Central memory CD8-positive, alpha-beta T cell (primary cell): Measurements from ENCODE around the gene EEFSEC.

Experiments used
- ATAC-seq: fragments of 150-1000 bp; cut with Tn5 transposase; replicated peaks from 2 replicates; pipeline ENCODE4 v1.10.0; 2022; ENCODE audit warnings: mild to moderate bottlenecking, moderate FRiP score, moderate number of reproducible peaks; ENCODE audit not compliant: poor library complexity, severe bottlenecking; ENCODE audit errors: extremely low read depth
- DNase-seq, 2 donors: peaks; one replicate each; pipeline ENCODE4 v3.0.0; 2021; ENCODE audit warnings: low spot score in 2 of 2
- H3K27ac Mint-ChIP-seq: one replicate; pipeline ENCODE4 v1.8.0; 2022; ENCODE audit warnings: low read depth, mild to moderate bottlenecking, moderate library complexity, mixed read lengths
- H3K27me3 Mint-ChIP-seq: one replicate; pipeline ENCODE4 v1.8.0; 2022; ENCODE audit warnings: mixed read lengths
- H3K36me3 Mint-ChIP-seq: one replicate; pipeline ENCODE4 v1.8.0; 2022; ENCODE audit warnings: mild to moderate bottlenecking, moderate library complexity, mixed read lengths; ENCODE audit not compliant: insufficient read depth
- H3K4me1 Mint-ChIP-seq: one replicate; pipeline ENCODE4 v1.8.0; 2022; ENCODE audit warnings: mixed read lengths
- H3K4me3 Mint-ChIP-seq: one replicate; pipeline ENCODE4 v1.8.0; 2022; ENCODE audit warnings: mild to moderate bottlenecking, moderate library complexity, mixed read lengths
- H3K9me3 Mint-ChIP-seq: one replicate; pipeline ENCODE4 v1.8.0; 2022; ENCODE audit warnings: mixed read lengths

The EEFSEC gene

DNA sequence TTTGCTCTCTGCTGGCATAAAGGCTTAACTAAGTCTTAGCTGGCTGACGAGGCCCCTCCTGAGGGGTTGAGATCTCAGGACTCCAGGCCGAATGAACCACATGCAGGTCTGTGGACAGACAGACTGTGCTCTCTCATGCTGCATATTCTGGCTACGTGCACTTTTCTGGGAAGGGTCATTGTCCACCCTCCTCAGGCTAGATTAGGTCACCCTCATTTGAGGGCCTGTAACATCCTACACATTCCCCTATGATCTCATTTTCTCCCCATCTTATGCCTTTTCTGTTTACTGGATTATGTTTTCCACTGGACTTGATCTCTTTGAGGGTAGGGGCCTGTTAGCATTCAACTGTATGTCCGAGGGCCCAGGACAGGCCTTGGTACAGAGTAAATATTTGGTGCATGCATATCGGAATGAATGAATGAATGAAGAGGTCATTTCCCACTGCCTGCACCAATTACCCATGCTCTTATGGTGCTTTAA is 13.7 kb downstream of the EEFSEC start:
- Mint-ChIP-seq H3K4me3 (no peak overlapping the region), H3K4me1 (peaks cover 59% of the 10 kb centered on the region), H3K36me3 (peaks cover 8% of the 10 kb centered on the region), H3K27ac (no peak overlapping the region), H3K9me3 (no peaks in the 10 kb centered on the region), H3K27me3 (no peaks in the 10 kb centered on the region)
- DNase-seq: no peak
- no peak for ATAC-seq

GRCh38 chr3:128167646-128167972 is 14.3 kb downstream of the EEFSEC start:
- ATAC-seq: no peak
- no peak overlapping the region for H3K27ac Mint-ChIP-seq

DNA sequence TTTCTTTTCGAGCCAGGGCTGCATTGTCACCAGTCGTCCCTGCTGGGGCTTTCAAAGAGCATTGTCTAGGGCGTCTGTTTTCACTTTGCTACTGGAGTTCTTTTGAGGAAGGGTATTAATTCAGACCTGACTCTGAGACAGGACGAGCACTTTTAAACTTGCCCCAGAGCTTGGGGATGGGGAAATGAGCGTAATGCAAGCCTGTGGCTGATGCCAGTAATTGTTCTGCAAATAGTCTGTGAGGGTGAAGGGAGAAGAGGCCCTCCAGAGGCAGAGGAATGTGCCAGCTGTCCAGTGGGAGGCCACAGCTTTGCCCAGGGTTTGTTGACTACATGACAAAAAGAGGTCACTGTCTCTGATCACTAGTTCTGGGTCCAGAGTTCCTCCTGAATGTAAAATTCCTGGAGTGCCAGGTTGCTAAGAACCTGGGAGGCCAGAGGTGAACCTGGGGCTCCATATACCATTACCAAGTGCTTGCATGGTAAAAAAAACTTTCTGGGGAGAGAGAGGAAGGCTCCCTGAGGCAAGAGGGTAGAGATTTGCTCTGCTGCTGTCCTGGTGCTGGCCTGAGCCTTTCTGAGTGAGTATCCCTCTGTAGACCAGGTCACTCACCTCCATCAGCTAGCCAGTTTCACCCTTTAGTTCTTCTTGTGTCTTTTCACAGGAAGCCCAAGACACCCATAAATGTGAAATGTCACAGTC is 14.8 kb downstream of the EEFSEC start:
- DNase-seq (no peak), ATAC-seq (no peak)
- no peak overlapping the region for H3K4me3 Mint-ChIP-seq
- H3K27ac Mint-ChIP-seq: no peak overlapping the region
- H3K4me1 Mint-ChIP-seq: peaks cover 54% of the 10 kb centered on the region
- no peaks in the 10 kb centered on the region for H3K9me3 Mint-ChIP-seq
- no peaks in the 10 kb centered on the region for H3K27me3 Mint-ChIP-seq
- peaks cover 2% of the 10 kb centered on the region for H3K36me3 Mint-ChIP-seq

More at GRCh38 chr3:128167646-128167972, 14.3 kb downstream of the EEFSEC start:
- no peak for DNase-seq
- Mint-ChIP-seq H3K27me3 (no peaks in the 10 kb centered on the region), H3K4me3 (no peak overlapping the region), H3K9me3 (no peaks in the 10 kb centered on the region), H3K4me1 (peaks cover 54% of the 10 kb centered on the region), H3K36me3 (peaks cover 2% of the 10 kb centered on the region)

DNA sequence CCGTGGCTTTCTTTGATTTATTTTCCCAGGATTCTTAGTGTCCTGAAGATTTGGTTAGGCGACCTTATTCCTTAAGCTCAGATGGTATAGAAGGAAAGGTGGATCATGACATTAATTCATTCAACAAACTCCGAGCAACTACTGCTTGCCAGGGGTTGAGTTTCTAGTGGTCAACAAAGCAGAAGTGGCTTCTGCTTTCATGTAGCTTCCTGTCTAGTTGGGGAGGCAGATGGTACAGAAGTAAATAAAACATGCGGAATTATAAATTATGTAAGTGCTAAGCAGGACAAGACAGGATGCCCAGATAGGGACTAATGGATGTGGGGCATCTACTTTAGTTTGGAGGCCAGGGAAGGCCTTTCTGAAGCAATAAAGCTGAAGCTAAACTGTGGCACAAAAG is 15.6 kb downstream of the EEFSEC start:
- Mint-ChIP-seq H3K4me3 (no peak overlapping the region), H3K27ac (no peak overlapping the region), H3K9me3 (no peaks in the 10 kb centered on the region), H3K27me3 (no peaks in the 10 kb centered on the region), H3K4me1 (peaks cover 54% of the 10 kb centered on the region), H3K36me3 (peaks cover 2% of the 10 kb centered on the region)
- DNase-seq (no peak), ATAC-seq (no peak)

- DNase-seq (no peak), ATAC-seq (no peak)
- Mint-ChIP-seq H3K36me3 (peaks cover 2% of the 10 kb centered on the region), H3K27me3 (no peaks in the 10 kb centered on the region), H3K9me3 (no peaks in the 10 kb centered on the region), H3K4me1 (peaks cover 51% of the 10 kb centered on the region), H3K4me3 (no peak overlapping the region), H3K27ac (no peak overlapping the region)
Observed at GRCh38 chr3:128170866-128171516, 17.7 kb downstream of the EEFSEC start.

GRCh38 chr3:128173200-128173599 is 19.9 kb downstream of the EEFSEC start:
- H3K36me3 Mint-ChIP-seq: peaks cover 2% of the 10 kb centered on the region
- no peaks in the 10 kb centered on the region for H3K27me3 Mint-ChIP-seq
- H3K27ac Mint-ChIP-seq: no peak overlapping the region
- peaks cover 40% of the 10 kb centered on the region for H3K4me1 Mint-ChIP-seq
- DNase-seq: no peak
- ATAC-seq: no peak
- H3K4me3 Mint-ChIP-seq: no peak overlapping the region
- no peaks in the 10 kb centered on the region for H3K9me3 Mint-ChIP-seq

DNA sequence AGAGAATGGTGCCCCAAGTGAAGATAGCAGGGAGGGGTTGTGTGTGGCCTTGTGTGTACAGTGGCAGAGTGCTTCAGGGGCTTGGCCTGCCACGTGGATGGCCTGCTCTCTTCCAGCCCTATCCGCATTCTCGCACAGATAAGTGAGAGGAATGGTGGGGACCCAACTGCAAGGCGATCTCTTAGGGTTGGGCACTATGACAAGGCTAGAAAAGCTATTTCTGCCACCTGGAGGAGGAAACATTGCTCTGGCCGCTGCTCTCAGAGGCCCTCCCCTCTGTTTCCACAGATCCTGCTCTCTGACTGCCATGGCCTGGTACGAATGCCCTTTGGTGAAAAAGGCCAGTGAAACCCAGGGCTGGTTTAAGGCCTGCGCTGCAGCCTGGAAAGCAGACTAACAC is 20.6 kb downstream of the EEFSEC start:
- Mint-ChIP-seq H3K4me3 (no peak overlapping the region), H3K27ac (no peak overlapping the region), H3K9me3 (no peaks in the 10 kb centered on the region), H3K27me3 (no peaks in the 10 kb centered on the region), H3K4me1 (peaks cover 38% of the 10 kb centered on the region), H3K36me3 (peaks cover 2% of the 10 kb centered on the region)
- ATAC-seq (no peak), DNase-seq (no peak)

DNA sequence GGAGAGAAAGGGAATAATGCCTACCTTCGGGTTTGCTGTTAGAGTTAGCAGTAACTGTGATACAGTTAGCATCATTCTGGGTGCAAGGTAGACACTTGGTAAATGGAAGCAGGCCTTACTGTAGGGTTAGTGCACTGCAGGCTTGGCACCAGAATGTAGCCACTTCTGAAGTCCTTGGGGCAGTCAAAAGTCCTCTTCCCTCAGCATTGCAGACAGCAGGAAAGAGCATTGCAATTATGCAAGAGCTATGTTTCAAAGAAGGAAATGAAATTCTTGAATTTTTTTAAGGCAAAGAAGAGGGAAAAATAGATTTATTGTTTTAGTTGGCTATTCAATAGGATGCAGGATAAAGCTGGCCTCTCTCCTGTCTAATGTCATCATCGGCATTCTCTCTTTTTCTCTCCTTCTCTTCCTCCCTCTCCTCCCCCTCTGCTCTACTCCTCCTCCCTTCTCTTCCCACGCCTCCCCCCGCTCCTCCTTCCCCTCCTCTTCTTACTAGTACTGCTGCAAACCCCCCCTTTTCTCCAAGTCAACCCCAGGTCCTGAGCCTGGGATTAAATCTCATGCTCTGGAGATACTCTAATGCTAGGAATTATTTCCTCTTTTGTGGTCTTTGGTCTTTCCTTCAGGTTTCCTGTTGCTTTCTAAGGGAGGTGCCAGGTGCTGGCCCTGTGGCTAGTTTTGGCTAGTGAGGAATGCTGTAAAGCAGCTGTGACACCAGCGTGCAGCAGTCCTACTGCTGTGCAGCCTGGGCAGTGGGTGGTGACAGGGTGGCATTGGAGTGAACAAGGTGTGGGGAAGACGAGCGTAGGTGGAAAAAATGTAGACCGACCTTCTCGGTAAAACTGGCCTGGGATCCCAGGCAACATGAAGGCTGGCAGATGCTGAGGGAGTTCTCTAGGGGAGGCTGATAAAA is 21.7 kb downstream of the EEFSEC start:
- peaks cover 41% of the 10 kb centered on the region for H3K4me1 Mint-ChIP-seq
- H3K9me3 Mint-ChIP-seq: no peaks in the 10 kb centered on the region
- DNase-seq (no peak), ATAC-seq (no peak)
- H3K4me3 Mint-ChIP-seq: no peak overlapping the region
- H3K36me3 Mint-ChIP-seq: peaks cover 2% of the 10 kb centered on the region
- no peaks in the 10 kb centered on the region for H3K27me3 Mint-ChIP-seq
- no peak overlapping the region for H3K27ac Mint-ChIP-seq

DNA sequence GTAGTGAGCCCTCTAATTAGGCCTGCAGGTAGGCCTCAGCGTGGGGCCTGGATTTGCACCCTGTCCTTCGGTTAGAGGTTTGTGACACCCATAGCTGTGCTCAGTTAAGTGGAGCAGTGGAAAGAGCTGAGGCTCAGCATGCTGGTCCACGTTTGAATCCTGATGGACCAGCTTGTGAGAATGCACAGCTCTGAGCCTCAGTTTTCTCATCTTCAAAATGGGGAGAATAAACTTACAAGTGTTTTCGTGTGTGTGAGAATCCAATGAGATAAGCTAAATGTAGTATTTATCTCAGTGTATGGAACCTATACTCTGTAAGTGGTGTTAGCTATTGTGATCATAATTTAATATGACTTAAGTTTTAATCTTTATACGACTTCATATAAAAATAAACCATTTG is 22.5 kb downstream of the EEFSEC start:
- no peak overlapping the region for H3K27ac Mint-ChIP-seq
- no peaks in the 10 kb centered on the region for H3K9me3 Mint-ChIP-seq
- DNase-seq (no peak), ATAC-seq (no peak)
- H3K4me1 Mint-ChIP-seq: peaks cover 47% of the 10 kb centered on the region
- no peak overlapping the region for H3K4me3 Mint-ChIP-seq
- no peaks in the 10 kb centered on the region for H3K27me3 Mint-ChIP-seq
- peaks cover 2% of the 10 kb centered on the region for H3K36me3 Mint-ChIP-seq

DNA sequence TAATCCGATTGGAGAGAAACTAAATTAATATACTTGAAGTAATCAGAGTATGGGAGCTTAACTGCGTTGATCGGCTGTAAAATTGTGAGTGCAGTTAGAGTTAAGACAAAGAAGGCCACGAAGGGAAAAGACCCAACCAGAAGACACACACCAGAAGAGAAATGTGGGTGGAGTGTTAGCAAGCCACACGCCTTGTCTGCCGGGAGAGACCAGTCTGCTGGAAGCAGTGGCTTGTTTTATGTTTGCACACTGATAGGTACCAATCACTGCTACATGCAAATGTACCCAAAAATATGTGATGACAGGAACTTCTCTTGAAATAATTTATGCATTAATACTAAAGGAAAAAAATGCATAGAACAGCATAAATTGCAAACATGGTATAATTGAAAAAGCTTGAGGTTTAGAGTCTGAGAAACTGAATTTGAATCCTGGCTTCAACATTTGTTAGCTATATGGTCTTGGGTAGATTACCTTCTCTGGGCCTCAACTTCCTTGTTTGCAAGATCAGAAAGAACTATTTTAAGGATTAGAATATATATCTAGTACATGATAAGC is 23.1 kb downstream of the EEFSEC start:
- Mint-ChIP-seq H3K4me1 (peaks cover 47% of the 10 kb centered on the region), H3K27me3 (no peaks in the 10 kb centered on the region), H3K36me3 (peaks cover 2% of the 10 kb centered on the region), H3K9me3 (no peaks in the 10 kb centered on the region), H3K27ac (no peak overlapping the region), H3K4me3 (no peak overlapping the region)
- no peak for DNase-seq
- no peak for ATAC-seq

DNA sequence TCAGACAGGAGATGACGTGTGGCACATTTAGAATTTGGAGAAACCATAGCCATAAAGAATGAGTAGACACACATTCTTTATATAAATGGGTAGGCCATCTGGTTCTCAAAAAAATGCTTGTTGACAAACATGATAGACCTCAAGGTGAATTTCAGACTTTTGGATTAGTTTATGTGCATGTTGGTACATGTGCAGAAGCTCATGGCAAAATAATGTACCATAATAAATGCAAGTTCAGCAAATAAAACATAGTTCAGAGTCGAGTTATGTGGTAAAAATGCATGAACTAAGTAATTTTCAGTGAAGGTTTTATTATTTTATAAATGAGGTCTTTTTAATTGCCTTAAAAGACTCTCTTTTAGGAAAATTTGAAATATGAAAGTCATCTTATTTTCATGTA is 24.6 kb downstream of the EEFSEC start:
- ATAC-seq: no peak
- no peak overlapping the region for H3K27ac Mint-ChIP-seq
- no peak for DNase-seq
- H3K4me3 Mint-ChIP-seq: no peak overlapping the region
- no peaks in the 10 kb centered on the region for H3K27me3 Mint-ChIP-seq
- no peaks in the 10 kb centered on the region for H3K36me3 Mint-ChIP-seq
- no peaks in the 10 kb centered on the region for H3K9me3 Mint-ChIP-seq
- peaks cover 47% of the 10 kb centered on the region for H3K4me1 Mint-ChIP-seq

GRCh38 chr3:128178782-128179483 is 25.7 kb downstream of the EEFSEC start:
- DNase-seq (no peak), ATAC-seq (no peak)
- Mint-ChIP-seq H3K9me3 (no peaks in the 10 kb centered on the region), H3K36me3 (no peaks in the 10 kb centered on the region), H3K27me3 (no peaks in the 10 kb centered on the region), H3K4me3 (no peak overlapping the region), H3K27ac (no peak overlapping the region), H3K4me1 (peaks cover 47% of the 10 kb centered on the region)
